Activated B cell treated with CpG ODN at 0.5 μM for 24 hours (primary cell): ENCODE data around the gene CHCHD6. TPM values are rescaled to one million over a fixed set of nuclear protein-coding genes. Genes with fewer than 3 reads are reported as not detected.

ENCODE experiments used
- ATAC-seq: fragments of 200-7000 bp; cut with Tn5 transposase; one replicate; pipeline ENCODE4 v1.10.0; 2021; ENCODE audit warnings: low read depth, mild to moderate bottlenecking, moderate library complexity
- CTCF ChIA-PET: fragments of 350-600 bp; sonication (Branson Sonifier 250); formaldehyde crosslinking; loops from one replicate; lab custom pipeline; 2021; ENCODE audit warnings: antibody characterized with exemption; lab: Charles Lee
- POLR2A ChIA-PET: fragments of 350-600 bp; sonication (Branson Sonifier 250); formaldehyde crosslinking; loops from one replicate; lab custom pipeline; 2021; ENCODE audit warnings: antibody characterized with exemption; lab: Charles Lee
- DNase-seq: peaks from one replicate; pipeline ENCODE4 v3.0.0; 2022
- H3K27ac Mint-ChIP-seq: one replicate; pipeline ENCODE4 v1.8.0; 2020; ENCODE audit warnings: mixed read lengths
- H3K27me3 Mint-ChIP-seq: one replicate; pipeline ENCODE4 v1.8.0; 2021; ENCODE audit warnings: mixed read lengths
- H3K36me3 Mint-ChIP-seq: one replicate; pipeline ENCODE4 v1.8.0; 2021; ENCODE audit warnings: low read depth, mixed read lengths
- H3K4me1 Mint-ChIP-seq: one replicate; pipeline ENCODE4 v1.8.0; 2021; ENCODE audit warnings: mixed read lengths
- H3K4me3 Mint-ChIP-seq: one replicate; pipeline ENCODE4 v1.8.0; 2020; ENCODE audit warnings: mild to moderate bottlenecking, mixed read lengths
- H3K9me3 Mint-ChIP-seq: one replicate; pipeline ENCODE4 v1.8.0; 2020; ENCODE audit warnings: mixed read lengths
- CTCF ChIP-seq: fragments of 200-600 bp; IDR thresholded peaks from one replicate; pipeline ENCODE4 v1.8.0; 2022; ENCODE audit warnings: antibody characterized with exemption, mild to moderate bottlenecking
- intact Hi-C: fragments of 100-400 bp; cut with micrococcal nuclease; formaldehyde crosslinking; loops from one replicate; pipeline ENCODE4 v1.15.1; 2024
- total RNA-seq: library from RNA; stranded (reverse); gene quantifications from 2 replicates; pipeline ENCODE4 v1.2.3, GENCODE V29; 2022

The CHCHD6 gene
- total RNA-seq, 1 donor from 2014 or later, result 10.0 TPM

GRCh38 chr3:126998728-126999127, 294.7 kb downstream of the CHCHD6 start:
- POLR2A ChIA-PET, result no interaction called here
- no peak for TF ChIP-seq CTCF
- H3K27me3 Mint-ChIP-seq, result no peaks in the 10 kb centered on the region
- intact Hi-C loops, result no loop called here
- no peak overlapping the region for H3K4me3 Mint-ChIP-seq
- peaks cover 7% of the 10 kb centered on the region for H3K4me1 Mint-ChIP-seq
- ATAC-seq (no peak), DNase-seq (no peak)
- H3K36me3 Mint-ChIP-seq, result peaks cover 2% of the 10 kb centered on the region
- CTCF ChIA-PET, result no interaction called here
- H3K9me3 Mint-ChIP-seq, result no peaks in the 10 kb centered on the region
- H3K27ac Mint-ChIP-seq, result no peak overlapping the region

GRCh38 chr3:126999383-126999782, 295.3 kb downstream of the CHCHD6 start:
- CTCF ChIA-PET, result no interaction called here
- no peak overlapping the region for H3K4me3 Mint-ChIP-seq
- intact Hi-C loops, result no loop called here

GRCh38 chr3:127000119-127000518, 296.1 kb downstream of the CHCHD6 start:
- intact Hi-C loops, result no loop called here
- CTCF ChIA-PET, result no interaction called here
- POLR2A ChIA-PET, result no interaction called here
- TF ChIP-seq CTCF, result no peak
- Mint-ChIP-seq H3K27ac (no peak overlapping the region), H3K36me3 (peaks cover 4% of the 10 kb centered on the region), H3K9me3 (no peaks in the 10 kb centered on the region), H3K4me3 (no peak overlapping the region), H3K4me1 (no peaks in the 10 kb centered on the region), H3K27me3 (no peaks in the 10 kb centered on the region)
- DNase-seq (no peak), ATAC-seq (no peak)

More at GRCh38 chr3:126999383-126999782, 295.3 kb downstream of the CHCHD6 start:
- no peak for TF ChIP-seq CTCF
- Mint-ChIP-seq H3K27ac (no peak overlapping the region), H3K27me3 (no peaks in the 10 kb centered on the region), H3K9me3 (no peaks in the 10 kb centered on the region), H3K36me3 (peaks cover 4% of the 10 kb centered on the region), H3K4me1 (peaks cover 5% of the 10 kb centered on the region)
- DNase-seq (no peak), ATAC-seq (no peak)
- POLR2A ChIA-PET, result no interaction called here

- Mint-ChIP-seq H3K4me1 (no peaks in the 10 kb centered on the region), H3K4me3 (no peak overlapping the region), H3K36me3 (peaks cover 4% of the 10 kb centered on the region), H3K27me3 (no peaks in the 10 kb centered on the region), H3K9me3 (no peaks in the 10 kb centered on the region), H3K27ac (no peak overlapping the region)
- intact Hi-C loops, result no loop called here
- ATAC-seq, result no peak
- DNase-seq, result no peak
- ChIA-PET CTCF (no interaction called here), POLR2A (no interaction called here)
- TF ChIP-seq CTCF, result no peak
Measured at GRCh38 chr3:127000761-127001160, 296.7 kb downstream of the CHCHD6 start.

GRCh38 chr3:127001486-127002194, 297.6 kb downstream of the CHCHD6 start:
- H3K27ac Mint-ChIP-seq, result no peak overlapping the region
- no peak for TF ChIP-seq CTCF
- peaks cover 6% of the 10 kb centered on the region for H3K36me3 Mint-ChIP-seq
- POLR2A ChIA-PET, result no interaction called here
- ATAC-seq (no peak), DNase-seq (no peak)
- H3K4me3 Mint-ChIP-seq, result no peak overlapping the region
- H3K9me3 Mint-ChIP-seq, result no peaks in the 10 kb centered on the region
- CTCF ChIA-PET, result no interaction called here
- no peaks in the 10 kb centered on the region for H3K4me1 Mint-ChIP-seq
- intact Hi-C loops, result no loop called here
- H3K27me3 Mint-ChIP-seq, result no peaks in the 10 kb centered on the region
